RWPE1 (cell line): ENCODE measurements around the gene GNAQ.

Experiments used
- CTCF ChIA-PET: fragments of 350-600 bp; sonication (Branson Sonifier 250); formaldehyde crosslinking; extraction: SDS; loops from one replicate; lab custom pipeline; 2021; lab: Yijun Ruan, JAX
- POLR2A ChIA-PET: fragments of 400-600 bp; formaldehyde crosslinking; extraction: SDS; loops from one replicate; lab custom pipeline; 2020; ENCODE audit warnings: antibody characterized with exemption; ENCODE audit not compliant: low non-redundant PET; lab: Yijun Ruan, JAX
- DNase-seq: peaks from one replicate; pipeline ENCODE4 v3.0.0; 2012; ENCODE audit warnings: low spot score
- H3K27ac ChIP-seq: fragments of 450-650 bp; 2 replicates; pipeline ENCODE4 v1.5.1; 2017
- CTCF ChIP-seq: fragments of 450-650 bp; conservative IDR thresholded peaks from 2 replicates; pipeline ENCODE4 v1.5.1; 2017; ENCODE audit warnings: low read depth, mild to moderate bottlenecking

The GNAQ gene

GRCh38 chr9:77819657-77820056, 212.0 kb downstream of the GNAQ start:
- DNase-seq = no peak
- no peak overlapping the region for H3K27ac ChIP-seq
- ChIA-PET CTCF (interaction anchor here (0.7 kb wide), 1 partner anchor 40 kb away, joined by 4 read pairs; no protein-coding TSS in a partner anchor), POLR2A (no interaction called here)
- TF ChIP-seq CTCF = no peak

- ChIA-PET CTCF (interaction anchor here (0.6 to 1.1 kb wide), 2 partner anchors 360 to 537 kb away, joined by 4 to 6 read pairs; no protein-coding TSS in a partner anchor), POLR2A (no interaction called here)
- DNase-seq = no peak
- TF ChIP-seq CTCF = no peak
- no peak overlapping the region for H3K27ac ChIP-seq
Measured at GRCh38 chr9:77817590-77818311, 213.9 kb downstream of the GNAQ start.

GRCh38 chr9:77816641-77817341, 214.8 kb downstream of the GNAQ start:
- no peak for TF ChIP-seq CTCF
- no peak for DNase-seq
- H3K27ac ChIP-seq = no peak overlapping the region
- POLR2A ChIA-PET = no interaction called here
- CTCF ChIA-PET = no interaction called here

GRCh38 chr9:77815260-77815659, 216.4 kb downstream of the GNAQ start:
- no peak for TF ChIP-seq CTCF
- POLR2A ChIA-PET = no interaction called here
- no peak for DNase-seq
- CTCF ChIA-PET = no interaction called here
- no peak overlapping the region for H3K27ac ChIP-seq

GRCh38 chr9:77811832-77812231, 219.8 kb downstream of the GNAQ start:
- ChIA-PET CTCF (interaction anchor here (0.6 to 1.5 kb wide), 7 partner anchors 22 to 401 kb away, joined by 3 to 16 read pairs (median 3); no protein-coding TSS in a partner anchor), POLR2A (no interaction called here)
- no peak for DNase-seq
- no peak overlapping the region for H3K27ac ChIP-seq
- no peak for TF ChIP-seq CTCF

GRCh38 chr9:77810637-77811119, 220.9 kb downstream of the GNAQ start:
- CTCF ChIA-PET = no interaction called here

More at GRCh38 chr9:77810637-77811119, 220.9 kb downstream of the GNAQ start:
- POLR2A ChIA-PET = no interaction called here
- no peak overlapping the region for H3K27ac ChIP-seq
- no peak for DNase-seq
- no peak for TF ChIP-seq CTCF
